Measurements from ENCODE around the gene GRAMD2B.

DNA sequence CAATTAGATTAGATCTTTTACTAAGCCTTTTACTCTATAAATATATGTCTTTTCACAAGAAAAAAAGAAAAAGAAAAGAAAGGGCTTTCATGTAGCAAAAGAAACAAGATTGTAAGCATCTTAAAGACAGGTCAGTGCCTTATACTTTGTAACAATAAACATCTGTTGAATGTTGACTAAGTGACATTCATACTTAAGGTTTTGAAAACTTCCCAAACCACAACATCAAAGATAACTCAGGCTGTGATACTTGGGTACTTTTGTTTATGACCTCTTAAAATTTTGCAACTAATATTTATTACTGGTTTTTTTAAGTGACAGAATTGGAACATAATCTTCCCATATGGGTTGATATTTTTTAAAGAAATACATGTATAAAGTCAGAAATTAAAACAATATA lies 7.4 kb downstream of the GRAMD2B start:
- TF ChIP-seq POLR2AphosphoS5 (IDR thresholded peaks at IDR 0.05; ENCODE audit: low read depth, low read length) (no peak), YY1 (IDR thresholded peaks at IDR 0.05; ENCODE audit: extremely low read depth, insufficient replicate concordance, low read depth, low read length) (no peak)
- TF ChIP-seq, protein P1, sequence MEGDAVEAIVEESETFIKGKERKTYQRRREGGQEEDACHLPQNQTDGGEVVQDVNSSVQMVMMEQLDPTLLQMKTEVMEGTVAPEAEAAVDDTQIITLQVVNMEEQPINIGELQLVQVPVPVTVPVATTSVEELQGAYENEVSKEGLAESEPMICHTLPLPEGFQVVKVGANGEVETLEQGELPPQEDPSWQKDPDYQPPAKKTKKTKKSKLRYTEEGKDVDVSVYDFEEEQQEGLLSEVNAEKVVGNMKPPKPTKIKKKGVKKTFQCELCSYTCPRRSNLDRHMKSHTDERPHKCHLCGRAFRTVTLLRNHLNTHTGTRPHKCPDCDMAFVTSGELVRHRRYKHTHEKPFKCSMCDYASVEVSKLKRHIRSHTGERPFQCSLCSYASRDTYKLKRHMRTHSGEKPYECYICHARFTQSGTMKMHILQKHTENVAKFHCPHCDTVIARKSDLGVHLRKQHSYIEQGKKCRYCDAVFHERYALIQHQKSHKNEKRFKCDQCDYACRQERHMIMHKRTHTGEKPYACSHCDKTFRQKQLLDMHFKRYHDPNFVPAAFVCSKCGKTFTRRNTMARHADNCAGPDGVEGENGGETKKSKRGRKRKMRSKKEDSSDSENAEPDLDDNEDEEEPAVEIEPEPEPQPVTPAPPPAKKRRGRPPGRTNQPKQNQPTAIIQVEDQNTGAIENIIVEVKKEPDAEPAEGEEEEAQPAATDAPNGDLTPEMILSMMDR (IDR thresholded peaks at IDR 0.05 in 2 of 3, conservative IDR thresholded peaks at IDR 0.05 in 1 of 3; ENCODE audit: borderline replicate concordance in 1 of 3, insufficient read depth in 1 of 3, low read depth in 2 of 3, low read length in 2 of 3) = no peak
